K562 (cell line): ENCODE results near the gene TOM1L2. TPM values are rescaled to one million over a fixed set of nuclear protein-coding genes. Genes with fewer than 3 reads are reported as not detected.

Experiments used
- ATAC-seq: fragments of 200-7000 bp; cut with Tn5 transposase; 3 replicates; pipeline ENCODE4 v1.9.1; 2020; ENCODE audit warnings: moderate library complexity
- BruUV-seq: library from RNA; stranded (reverse); fragments of 400-500 nt; replicated peaks from 2 replicates; lab custom pipeline; 2021; lab: Mats Ljungman, UMichigan
- CTCF ChIA-PET: fragments of 300-600 bp; formaldehyde crosslinking; extraction: SDS; loops from one replicate; lab custom pipeline; 2021; ENCODE audit warnings: low intra/inter-chr PET ratio; lab: Yijun Ruan, JAX
- POLR2A ChIA-PET: fragments of 300-600, 350-650 bp; sonication (Branson Sonifier 250); formaldehyde crosslinking; extraction: SDS; loops from one replicate; lab custom pipeline; 2021; ENCODE audit warnings: antibody characterized with exemption, inconsistent platforms; lab: Yijun Ruan, JAX
- DNase-seq, 4 experiments: peaks; one replicate each; pipeline versions ENCODE4 v3.0.0 to v3.0.0-alpha.2; 2011 to 2018; ENCODE audit warnings: low spot score in 3 of 4, mixed read lengths in 3 of 4; ENCODE audit errors: extremely low read depth in 1 of 4
- FAIRE-seq: peaks from 2 replicates; lab custom pipeline; 2011; peaks lifted over from hg19 to GRCh38; lab: Jason Lieb, UNC
- H2AFZ ChIP-seq: 2 replicates; pipeline ENCODE4 v1.6.0; 2011; ENCODE audit warnings: low read depth, low read length, control low read depth, inconsistent platforms
- H3K27ac ChIP-seq: fragments of 200-600 bp; 3 replicates; pipeline ENCODE4 v1.8.0; 2011; ENCODE audit warnings: low read depth, mild to moderate bottlenecking, control low read depth, inconsistent platforms, low read length, moderate library complexity, mixed read lengths; ENCODE audit errors: extremely low read depth
- H3K27me3 ChIP-seq, 2 experiments: fragments of 300-600 bp in 1 of 2; 2 replicates in 1 of 2; 3 replicates in 1 of 2; pipeline versions ENCODE4 v1.6.0 to v1.8.0; 2011; ENCODE audit warnings: inconsistent platforms in 2 of 2, low read length in 2 of 2, mild to moderate bottlenecking in 1 of 2, mixed read lengths in 1 of 2, moderate library complexity in 1 of 2; ENCODE audit not compliant: control insufficient read depth in 2 of 2, insufficient read depth in 2 of 2
- H3K36me3 ChIP-seq: fragments of 300-600 bp; 3 replicates; pipeline ENCODE4 v1.8.0; 2011; ENCODE audit warnings: mild to moderate bottlenecking, low read length, inconsistent platforms; ENCODE audit not compliant: control insufficient read depth, insufficient read depth
- H3K4me1 ChIP-seq, 2 experiments: fragments of 200-600 bp in 1 of 2; replicated peaks in 1 of 2; 2 replicates in 1 of 2; 3 replicates in 1 of 2; pipeline versions ENCODE4 v1.5.1 to v1.8.0; 2011; ENCODE audit warnings: inconsistent platforms in 2 of 2, low read length in 2 of 2, mild to moderate bottlenecking in 1 of 2, mixed read lengths in 1 of 2, moderate library complexity in 1 of 2; ENCODE audit not compliant: control insufficient read depth in 2 of 2, insufficient read depth in 2 of 2
- H3K4me2 ChIP-seq: 2 replicates; pipeline ENCODE4 v1.6.1; 2011; ENCODE audit warnings: low read length, control low read depth, inconsistent platforms, mixed read lengths; ENCODE audit not compliant: insufficient read depth
- H3K4me3 ChIP-seq: fragments of 200-600 bp; sonication (generic), shearing (Covaris generic); 2 replicates; pipeline ENCODE4 v1.5.1; 2016; ENCODE audit warnings: control low read depth, inconsistent platforms
- H3K79me2 ChIP-seq: fragments of 200-600 bp; 3 replicates; pipeline ENCODE4 v1.8.0; 2011; ENCODE audit warnings: low read length, inconsistent platforms; ENCODE audit not compliant: control insufficient read depth, insufficient read depth
- H3K9ac ChIP-seq, 2 experiments: 2 replicates each; pipeline versions ENCODE4 v1.6.0 to v1.6.1; 2011; ENCODE audit warnings: low read depth in 2 of 2, low read length in 2 of 2, control low read depth in 1 of 2, inconsistent platforms in 1 of 2, mild to moderate bottlenecking in 1 of 2, mixed read lengths in 1 of 2; ENCODE audit not compliant: insufficient read depth in 1 of 2
- H3K9me1 ChIP-seq: one replicate; pipeline ENCODE4 v1.6.0; 2011; ENCODE audit warnings: inconsistent platforms, mild to moderate bottlenecking, low read length, moderate library complexity; ENCODE audit not compliant: control insufficient read depth, insufficient read depth
- H3K9me3 ChIP-seq: replicated peaks from 2 replicates; pipeline ENCODE4 v1.5.1; 2011; ENCODE audit warnings: low read depth, low read length, inconsistent platforms; ENCODE audit not compliant: control insufficient read depth, insufficient read depth
- H4K20me1 ChIP-seq: replicated peaks from 2 replicates; pipeline ENCODE4 v1.6.1; 2011; ENCODE audit warnings: low read length, inconsistent platforms, mixed read lengths; ENCODE audit not compliant: control insufficient read depth, insufficient read depth
- WGBS: fragments of 100-300 bp; shearing (Covaris generic); methylation state at CpG from one replicate; pipeline ENCODE4 v1.1.6; 2016; ENCODE audit warnings: low coverage, mixed read lengths; ENCODE audit not compliant: insufficient coverage; ENCODE audit errors: missing lambda C conversion rate; 5-methylcytosine and 5-hydroxymethylcytosine counted together
- in situ Hi-C: fragments of 300-500 bp; cut with MboI; formaldehyde crosslinking; loops from 4 replicates; pipeline ENCODE4 v1.15.0; 2018; ENCODE audit warnings: inconsistent platforms, mixed read lengths
- intact Hi-C: fragments of 100-400 bp; cut with micrococcal nuclease; formaldehyde crosslinking; loops from 2 replicates; pipeline ENCODE4 v1.14.2; 2022
- polyA plus RNA-seq, 8 experiments: library from polyadenylated mRNA; depleted of rRNA in 4 of 8; stranded (reverse) in 5 of 8; unstranded in 3 of 8; fragments of >200 nt; fragmentation: Nextera tagmentation in 2 of 8; fragmentation: Illumina TruSeq in 1 of 8; extraction: Ambion mirVana in 2 of 8; extraction: Trizol in 1 of 8; gene quantifications; 2 replicates each; pipeline versions ENCODE4 v1.2.1 to v1.2.3, GENCODE V29; 2011 to 2014; ENCODE audit warnings: inconsistent platforms in 1 of 8, missing spikeins in 1 of 8
- total RNA-seq, 7 experiments: library from RNA; depleted of rRNA in 6 of 7; stranded (reverse); fragments of >200 nt in 6 of 7; fragmentation: Illumina TruSeq in 2 of 7; extraction: Trizol in 2 of 7; gene quantifications; 2 replicates each; pipeline versions ENCODE4 v1.2.1 to v1.2.3, GENCODE V29; 2011 to 2021; ENCODE audit warnings: low replicate concordance in 1 of 7
- TF ChIP-seq, protein P1 (sequence below): fragments of 200-800 bp; sonication (Bioruptor generic); IDR thresholded peaks from 2 replicates; pipeline ENCODE4 v1.6.1; 2016; ENCODE audit warnings: missing genetic modification characterization, missing compliant biosample characterization

TOM1L2 gene
- total and polyA plus RNA-seq, 9 of the 15 experiments (the other 6 are each of a cell fraction or from before 2014, with no cell fraction given): 0.07 to 6.0 (median 2.5) TPM

DNA sequence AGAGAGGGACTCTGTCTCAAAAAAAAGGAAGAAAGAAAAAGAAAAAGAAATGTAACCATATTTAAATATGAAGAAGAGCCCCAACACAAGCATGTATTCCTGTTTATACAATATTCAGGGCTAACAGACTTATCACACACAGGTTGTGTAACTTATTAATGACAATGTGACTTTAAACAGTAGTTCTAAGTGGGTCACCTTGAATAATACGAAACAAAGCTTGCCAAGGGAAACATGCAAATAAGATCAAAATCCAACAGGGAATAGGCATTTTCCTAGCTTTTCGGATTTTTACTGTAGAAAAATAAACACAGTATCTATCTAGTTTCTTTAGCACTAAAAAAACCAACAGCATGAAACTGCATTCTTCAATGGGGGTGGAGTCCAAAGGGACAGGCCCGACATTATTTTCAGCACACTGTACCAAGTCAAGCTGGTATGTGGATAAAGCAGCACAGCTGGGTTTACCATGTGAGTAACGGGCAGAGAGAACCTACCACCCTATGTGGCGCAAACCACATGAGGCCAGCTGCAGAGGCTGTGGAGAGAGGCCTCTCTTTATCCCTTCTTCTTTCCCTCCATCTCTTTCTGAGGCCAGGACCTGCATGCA, 45.3 kb downstream of the TOM1L2 start:
- DNase-seq: no peak
- Histone ChIP-seq H3K27ac (no peak overlapping the region), H3K9ac (no peak overlapping the region), H3K4me3 (no peak overlapping the region), H4K20me1 (no peaks in the 10 kb centered on the region; the same call in 1 of the 2 replicates), H3K9me3 (no peaks in the 10 kb centered on the region), H3K4me2 (no peak overlapping the region), H3K36me3 (no peaks in the 10 kb centered on the region), H3K79me2 (no peaks in the 10 kb centered on the region), H3K9me1 (no peaks in the 10 kb centered on the region), H2AFZ (no peak overlapping the region), H3K4me1 (peaks cover 5 to 19% of the 10 kb centered on the region in 2 experiments; a peak in 3 of 5 replicates), H3K27me3 (no peaks in the 10 kb centered on the region)
- 39% methylated on average over 4 of the region's 5 CpGs for WGBS
- CTCF ChIA-PET: no interaction called here
- intact Hi-C loops: no loop called here
- in situ Hi-C loops: no loop called here
- POLR2A ChIA-PET: interaction anchor here (1.1 kb wide), 1 partner anchor 13 kb away, joined by 4 read pairs; no protein-coding TSS in a partner anchor
- ATAC-seq: no peak
- TF ChIP-seq, protein P1, sequence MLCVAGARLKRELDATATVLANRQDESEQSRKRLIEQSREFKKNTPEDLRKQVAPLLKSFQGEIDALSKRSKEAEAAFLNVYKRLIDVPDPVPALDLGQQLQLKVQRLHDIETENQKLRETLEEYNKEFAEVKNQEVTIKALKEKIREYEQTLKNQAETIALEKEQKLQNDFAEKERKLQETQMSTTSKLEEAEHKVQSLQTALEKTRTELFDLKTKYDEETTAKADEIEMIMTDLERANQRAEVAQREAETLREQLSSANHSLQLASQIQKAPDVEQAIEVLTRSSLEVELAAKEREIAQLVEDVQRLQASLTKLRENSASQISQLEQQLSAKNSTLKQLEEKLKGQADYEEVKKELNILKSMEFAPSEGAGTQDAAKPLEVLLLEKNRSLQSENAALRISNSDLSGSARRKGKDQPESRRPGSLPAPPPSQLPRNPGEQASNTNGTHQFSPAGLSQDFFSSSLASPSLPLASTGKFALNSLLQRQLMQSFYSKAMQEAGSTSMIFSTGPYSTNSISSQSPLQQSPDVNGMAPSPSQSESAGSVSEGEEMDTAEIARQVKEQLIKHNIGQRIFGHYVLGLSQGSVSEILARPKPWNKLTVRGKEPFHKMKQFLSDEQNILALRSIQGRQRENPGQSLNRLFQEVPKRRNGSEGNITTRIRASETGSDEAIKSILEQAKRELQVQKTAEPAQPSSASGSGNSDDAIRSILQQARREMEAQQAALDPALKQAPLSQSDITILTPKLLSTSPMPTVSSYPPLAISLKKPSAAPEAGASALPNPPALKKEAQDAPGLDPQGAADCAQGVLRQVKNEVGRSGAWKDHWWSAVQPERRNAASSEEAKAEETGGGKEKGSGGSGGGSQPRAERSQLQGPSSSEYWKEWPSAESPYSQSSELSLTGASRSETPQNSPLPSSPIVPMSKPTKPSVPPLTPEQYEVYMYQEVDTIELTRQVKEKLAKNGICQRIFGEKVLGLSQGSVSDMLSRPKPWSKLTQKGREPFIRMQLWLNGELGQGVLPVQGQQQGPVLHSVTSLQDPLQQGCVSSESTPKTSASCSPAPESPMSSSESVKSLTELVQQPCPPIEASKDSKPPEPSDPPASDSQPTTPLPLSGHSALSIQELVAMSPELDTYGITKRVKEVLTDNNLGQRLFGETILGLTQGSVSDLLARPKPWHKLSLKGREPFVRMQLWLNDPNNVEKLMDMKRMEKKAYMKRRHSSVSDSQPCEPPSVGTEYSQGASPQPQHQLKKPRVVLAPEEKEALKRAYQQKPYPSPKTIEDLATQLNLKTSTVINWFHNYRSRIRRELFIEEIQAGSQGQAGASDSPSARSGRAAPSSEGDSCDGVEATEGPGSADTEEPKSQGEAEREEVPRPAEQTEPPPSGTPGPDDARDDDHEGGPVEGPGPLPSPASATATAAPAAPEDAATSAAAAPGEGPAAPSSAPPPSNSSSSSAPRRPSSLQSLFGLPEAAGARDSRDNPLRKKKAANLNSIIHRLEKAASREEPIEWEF (CRISPR knock-in tag): no peak
- no peak for FAIRE-seq
- no TSS peak for BruUV-seq
